SK-N-SH treated with all-trans-retinoic acid at 6 μM for 48 hours (cell line): ENCODE measurements around the gene NUP42.

ENCODE experiments used
- ATAC-seq: fragments of 200-7000 bp; cut with Tn5 transposase; 3 replicates; pipeline ENCODE4 v1.9.1; 2020; ENCODE audit warnings: mild to moderate bottlenecking, moderate library complexity
- ARNTL ChIP-seq: fragments of 450-650 bp; formaldehyde crosslinking; IDR thresholded peaks from 2 replicates; pipeline ENCODE4 v1.5.0; 2020; ENCODE audit warnings: low read depth, mild to moderate bottlenecking, moderate library complexity, borderline replicate concordance
- BACH2 ChIP-seq: fragments of 250-450 bp; sonication (Bioruptor Pico); IDR thresholded peaks from 2 replicates; pipeline ENCODE4 v1.9.0; 2021; ENCODE audit warnings: mild to moderate bottlenecking, borderline replicate concordance
- CREB5 ChIP-seq: fragments of 250-450 bp; sonication (Bioruptor Pico); IDR thresholded peaks from 2 replicates; pipeline ENCODE4 v1.5.1; 2020; ENCODE audit warnings: low read depth, mild to moderate bottlenecking, moderate library complexity
- CSDC2 ChIP-seq: fragments of 250-450 bp; sonication (Bioruptor Pico); IDR thresholded peaks from 2 replicates; pipeline ENCODE4 v1.5.0; 2020; ENCODE audit warnings: mild to moderate bottlenecking, moderate library complexity
- ESRRG ChIP-seq: fragments of 250-450 bp; sonication (Bioruptor Pico); IDR thresholded peaks from 2 replicates; pipeline ENCODE4 v1.6.1; 2021; ENCODE audit warnings: mild to moderate bottlenecking
- GLIS3 ChIP-seq: fragments of 250-450 bp; sonication (Bioruptor Pico); IDR thresholded peaks from 2 replicates; pipeline ENCODE4 v1.5.0; 2020; ENCODE audit warnings: mild to moderate bottlenecking, moderate library complexity
- ISL1 ChIP-seq: fragments of 250-450 bp; sonication (Bioruptor Pico); IDR thresholded peaks from 2 replicates; pipeline ENCODE4 v2.1.2; 2022; ENCODE audit warnings: mild to moderate bottlenecking, moderate library complexity
- OSR1 ChIP-seq: fragments of 250-450 bp; sonication (Bioruptor Pico); IDR thresholded peaks from 2 replicates; pipeline ENCODE4 v1.8.0; 2022; ENCODE audit warnings: moderate library complexity, mild to moderate bottlenecking, inconsistent platforms
- PATZ1 ChIP-seq: fragments of 250-450 bp; sonication (Bioruptor Pico); IDR thresholded peaks from 2 replicates; pipeline ENCODE4 v1.8.0; 2020; ENCODE audit warnings: mild to moderate bottlenecking, moderate library complexity, borderline replicate concordance
- POU6F1 ChIP-seq: fragments of 250-450 bp; sonication (Bioruptor Pico); IDR thresholded peaks from 2 replicates; pipeline ENCODE4 v1.8.0; 2021; ENCODE audit warnings: low read depth, mild to moderate bottlenecking, moderate library complexity, borderline replicate concordance
- PPARA ChIP-seq: fragments of 250-450 bp; sonication (Bioruptor Pico); IDR thresholded peaks from 2 replicates; pipeline ENCODE4 v1.5.0; 2020; ENCODE audit warnings: mild to moderate bottlenecking, borderline replicate concordance
- RARB ChIP-seq: fragments of 250-450 bp; sonication (Bioruptor Pico); IDR thresholded peaks from 2 replicates; pipeline ENCODE4 v1.8.0; 2021; ENCODE audit warnings: mild to moderate bottlenecking, moderate library complexity
- SNAI2 ChIP-seq: fragments of 250-450 bp; sonication (Bioruptor Pico); IDR thresholded peaks from 2 replicates; pipeline ENCODE4 v1.5.0; 2020; ENCODE audit warnings: mild to moderate bottlenecking, moderate library complexity
- TCF4 ChIP-seq: fragments of 250-450 bp; sonication (Bioruptor Pico); IDR thresholded peaks from 2 replicates; pipeline ENCODE4 v1.8.0; 2021; ENCODE audit warnings: mild to moderate bottlenecking, moderate library complexity, borderline replicate concordance
- TOX ChIP-seq: fragments of 250-450 bp; sonication (Bioruptor Pico); IDR thresholded peaks from 2 replicates; pipeline ENCODE4 v1.8.0; 2021; ENCODE audit warnings: mild to moderate bottlenecking, moderate library complexity, borderline replicate concordance
- TSHZ2 ChIP-seq: fragments of 250-450 bp; sonication (Bioruptor Pico); IDR thresholded peaks from 2 replicates; pipeline ENCODE4 v1.5.0; 2020; ENCODE audit warnings: mild to moderate bottlenecking, moderate library complexity
- ZC3H10 ChIP-seq: fragments of 250-450 bp; sonication (Bioruptor Pico); IDR thresholded peaks from 2 replicates; pipeline ENCODE4 v1.5.1; 2021; ENCODE audit warnings: mild to moderate bottlenecking, moderate library complexity
- ZFP3 ChIP-seq: fragments of 250-450 bp; sonication (Bioruptor Pico); IDR thresholded peaks from 2 replicates; pipeline ENCODE4 v1.5.0; 2020; ENCODE audit warnings: mild to moderate bottlenecking, moderate library complexity
- ZFP30 ChIP-seq: fragments of 450-650 bp; formaldehyde crosslinking; IDR thresholded peaks from 2 replicates; pipeline ENCODE4 v1.5.0; 2022; ENCODE audit warnings: mild to moderate bottlenecking, moderate library complexity
- ZNF565 ChIP-seq: fragments of 450-650 bp; formaldehyde crosslinking; conservative IDR thresholded peaks from 2 replicates; pipeline ENCODE4 v1.5.0; 2020; ENCODE audit warnings: low read depth, mild to moderate bottlenecking, moderate library complexity
- ZNF70 ChIP-seq: fragments of 450-650 bp; formaldehyde crosslinking; IDR thresholded peaks from 2 replicates; pipeline ENCODE4 v1.5.0; 2020; ENCODE audit warnings: mild to moderate bottlenecking, moderate library complexity
- ZNF8 ChIP-seq: fragments of 450-650 bp; formaldehyde crosslinking; IDR thresholded peaks from 2 replicates; pipeline ENCODE4 v1.5.0; 2020; ENCODE audit warnings: mild to moderate bottlenecking, moderate library complexity
- TF ChIP-seq, protein P1 (sequence below): fragments of 250-450 bp; sonication (Bioruptor Pico); IDR thresholded peaks from 2 replicates; pipeline ENCODE4 v1.5.1; 2021; ENCODE audit warnings: mild to moderate bottlenecking, moderate library complexity

Gene NUP42

GRCh38 chr7:23246555-23246954 is 64.7 kb downstream of the NUP42 start, which contains the start of gene GPNMB:
GPNMB (plus strand) TSS chr7:23246775; CDS start chr7:23246858, 83 bp downstream.
- peak; percentile 97 for ATAC-seq
- no peak for TF ChIP-seq GLIS3 (CRISPR knock-in tag)
- 0 out of 2 replicates have a peak, but pooled peaks have one; percentile 14 for TF ChIP-seq POU6F1 (CRISPR knock-in tag)
- no peak for TF ChIP-seq SNAI2 (CRISPR knock-in tag)
- peak; percentile 64 for TF ChIP-seq ISL1 (CRISPR knock-in tag)
- 0 out of 2 replicates have a peak, but pooled peaks have one; percentile 35 for TF ChIP-seq ZFP3 (CRISPR knock-in tag)

DNA sequence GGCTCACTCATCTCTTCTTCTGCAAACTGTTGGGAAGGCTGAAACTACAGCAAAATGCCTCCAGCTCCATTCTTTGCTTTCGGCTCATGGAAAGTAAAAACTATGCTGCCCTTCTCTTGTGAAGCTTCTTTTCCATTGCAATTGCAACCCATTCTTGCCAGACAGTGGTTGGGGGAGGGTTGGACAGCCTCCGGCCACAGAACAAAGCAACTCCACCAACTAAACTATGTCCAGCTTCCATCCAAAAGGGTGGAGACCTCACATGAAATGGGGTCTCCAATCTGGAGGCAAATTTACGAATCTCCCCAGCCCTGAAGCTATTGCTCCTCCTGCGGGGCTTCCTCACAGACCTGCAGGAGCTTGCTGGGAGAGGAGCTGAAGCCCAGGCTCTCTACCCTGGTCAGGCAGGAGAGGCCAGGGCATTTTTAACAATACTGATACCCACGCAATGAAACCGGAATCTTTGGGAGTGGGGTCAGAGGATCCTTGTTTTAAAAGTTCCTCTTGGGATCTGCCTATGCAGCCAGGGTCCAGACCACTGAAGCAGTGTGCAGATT is 65.3 kb downstream of the NUP42 start:
- ATAC-seq: peak; percentile 7; the same call in 2 of the 3 replicates
- TF ChIP-seq TOX: no peak
- no peak for TF ChIP-seq PPARA (CRISPR knock-in tag)
- TF ChIP-seq OSR1 (CRISPR knock-in tag): no peak
- no peak; the same call in 1 of the 2 replicates for TF ChIP-seq CSDC2
- no peak for TF ChIP-seq ZNF8 (CRISPR knock-in tag)
- no peak for TF ChIP-seq ESRRG (CRISPR knock-in tag)
- no peak for TF ChIP-seq RARB
- TF ChIP-seq ZNF70 (CRISPR knock-in tag): no peak
- TF ChIP-seq SNAI2 (CRISPR knock-in tag): no peak
- TF ChIP-seq BACH2 (CRISPR knock-in tag): no peak
- no peak for TF ChIP-seq ZFP3 (CRISPR knock-in tag)
- no peak for TF ChIP-seq ZFP30 (CRISPR knock-in tag)
- no peak for TF ChIP-seq CREB5 (CRISPR knock-in tag)
- TF ChIP-seq TCF4 (CRISPR knock-in tag): no peak
- no peak for TF ChIP-seq GLIS3 (CRISPR knock-in tag)
- TF ChIP-seq ZNF565: no peak
- TF ChIP-seq, protein P1, sequence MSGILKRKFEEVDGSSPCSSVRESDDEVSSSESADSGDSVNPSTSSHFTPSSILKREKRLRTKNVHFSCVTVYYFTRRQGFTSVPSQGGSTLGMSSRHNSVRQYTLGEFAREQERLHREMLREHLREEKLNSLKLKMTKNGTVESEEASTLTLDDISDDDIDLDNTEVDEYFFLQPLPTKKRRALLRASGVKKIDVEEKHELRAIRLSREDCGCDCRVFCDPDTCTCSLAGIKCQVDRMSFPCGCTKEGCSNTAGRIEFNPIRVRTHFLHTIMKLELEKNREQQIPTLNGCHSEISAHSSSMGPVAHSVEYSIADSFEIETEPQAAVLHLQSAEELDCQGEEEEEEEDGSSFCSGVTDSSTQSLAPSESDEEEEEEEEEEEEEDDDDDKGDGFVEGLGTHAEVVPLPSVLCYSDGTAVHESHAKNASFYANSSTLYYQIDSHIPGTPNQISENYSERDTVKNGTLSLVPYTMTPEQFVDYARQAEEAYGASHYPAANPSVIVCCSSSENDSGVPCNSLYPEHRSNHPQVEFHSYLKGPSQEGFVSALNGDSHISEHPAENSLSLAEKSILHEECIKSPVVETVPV (CRISPR knock-in tag): no peak

- TF ChIP-seq SNAI2 (CRISPR knock-in tag): no peak
- TF ChIP-seq POU6F1 (CRISPR knock-in tag): no peak
- no peak for TF ChIP-seq TOX
- no peak for TF ChIP-seq TSHZ2
- no peak for TF ChIP-seq ZNF8 (CRISPR knock-in tag)
- TF ChIP-seq ARNTL (CRISPR knock-in tag): no peak
- no peak for TF ChIP-seq CSDC2
- no peak for TF ChIP-seq RARB
- no peak for TF ChIP-seq OSR1 (CRISPR knock-in tag)
- TF ChIP-seq ZFP30 (CRISPR knock-in tag): no peak
- TF ChIP-seq PATZ1: no peak
- TF ChIP-seq TCF4 (CRISPR knock-in tag): no peak
- no peak for TF ChIP-seq ESRRG (CRISPR knock-in tag)
- no peak for TF ChIP-seq GLIS3 (CRISPR knock-in tag)
- no peak for TF ChIP-seq PPARA (CRISPR knock-in tag)
- no peak for TF ChIP-seq ZFP3 (CRISPR knock-in tag)
- TF ChIP-seq CREB5 (CRISPR knock-in tag): no peak
- no peak for TF ChIP-seq ZNF70 (CRISPR knock-in tag)
- TF ChIP-seq ZC3H10 (CRISPR knock-in tag): no peak
- ATAC-seq: no peak
These were observed 65.9 kb downstream of the NUP42 start for GRCh38 chr7:23247603-23248335.
